MM.1S (cell line): ENCODE results near the gene GRK1.
A peak's percentile ranks its signal among the peaks of the same experiment; 100 is the strongest.

ENCODE experiments used
- DNase-seq: peaks from one replicate; pipeline ENCODE4 v3.0.0-alpha.2; 2015
- H2AFZ ChIP-seq: fragments of 300-600 bp; sonication (generic); 2 replicates; pipeline ENCODE4 v1.6.0; 2016; ENCODE audit warnings: antibody characterized with exemption, low read length
- H3F3A ChIP-seq: fragments of 300-600 bp; sonication (generic); 2 replicates; pipeline ENCODE4 v1.6.1; 2016; ENCODE audit warnings: mild to moderate bottlenecking, antibody characterized with exemption, low read length, moderate library complexity, mixed read lengths; ENCODE audit not compliant: insufficient read depth
- H3K27ac ChIP-seq: fragments of 300-600 bp; sonication (generic); 2 replicates; pipeline ENCODE4 v1.5.1; 2016; ENCODE audit warnings: mild to moderate bottlenecking, low read length
- H3K27me3 ChIP-seq: fragments of 300-600 bp; sonication (generic); replicated peaks from 2 replicates; pipeline ENCODE4 v1.6.0; 2016; ENCODE audit warnings: low read length; ENCODE audit not compliant: insufficient read depth
- H3K36me3 ChIP-seq: fragments of 300-600 bp; sonication (generic); replicated peaks from 2 replicates; pipeline ENCODE4 v1.6.1; 2016; ENCODE audit warnings: mild to moderate bottlenecking, low read length, mixed read lengths; ENCODE audit not compliant: insufficient read depth
- H3K4me1 ChIP-seq: fragments of 300-600 bp; sonication (generic); 2 replicates; pipeline ENCODE4 v1.6.1; 2016; ENCODE audit warnings: low read length, mixed read lengths
- H3K4me2 ChIP-seq: fragments of 300-600 bp; sonication (generic); 2 replicates; pipeline ENCODE4 v1.6.0; 2016; ENCODE audit warnings: low read depth, low read length
- H3K4me3 ChIP-seq: fragments of 300-600 bp; sonication (generic); 2 replicates; pipeline ENCODE4 v1.5.1; 2016; ENCODE audit warnings: low read length, mixed read lengths
- H3K79me2 ChIP-seq: fragments of 300-600 bp; sonication (generic); 2 replicates; pipeline ENCODE4 v1.6.1; 2016; ENCODE audit warnings: mixed run types, low read length, mixed read lengths
- H3K9ac ChIP-seq: fragments of 300-600 bp; sonication (generic); 2 replicates; pipeline ENCODE4 v1.6.1; 2016; ENCODE audit warnings: low read length, mixed read lengths
- H3K9me2 ChIP-seq: fragments of 300-600 bp; sonication (generic); replicated peaks from 2 replicates; pipeline ENCODE4 v1.6.1; 2016; ENCODE audit warnings: mild to moderate bottlenecking, low read length, mixed read lengths; ENCODE audit not compliant: insufficient read depth
- H3K9me3 ChIP-seq: fragments of 300-600 bp; sonication (generic); replicated peaks from 2 replicates; pipeline ENCODE4 v1.6.1; 2016; ENCODE audit warnings: mild to moderate bottlenecking, low read length, mixed read lengths; ENCODE audit not compliant: insufficient read depth
- H4K20me1 ChIP-seq: fragments of 300-600 bp; sonication (generic); 2 replicates; pipeline ENCODE4 v1.6.1; 2016; ENCODE audit warnings: mild to moderate bottlenecking, low read length, moderate library complexity, mixed read lengths; ENCODE audit not compliant: insufficient read depth
- EZH2 ChIP-seq: fragments of 300-600 bp; sonication (generic); optimal IDR thresholded peaks from 2 replicates; pipeline ENCODE3; 2017; ENCODE audit warnings: low read depth, mild to moderate bottlenecking, antibody characterized with exemption, low read length, mixed read lengths
- EZH2phosphoT487 ChIP-seq: fragments of 300-600 bp; sonication (generic); IDR thresholded peaks from 2 replicates; pipeline ENCODE4 v1.6.1; 2018; ENCODE audit warnings: antibody characterized with exemption, low read length
- TF ChIP-seq, protein P1 (sequence below): fragments of 300-600 bp; sonication (generic); IDR thresholded peaks from 2 replicates; pipeline ENCODE4 v1.5.1; 2016; ENCODE audit warnings: antibody characterized with exemption, low read length, mixed read lengths

The GRK1 gene

DNA sequence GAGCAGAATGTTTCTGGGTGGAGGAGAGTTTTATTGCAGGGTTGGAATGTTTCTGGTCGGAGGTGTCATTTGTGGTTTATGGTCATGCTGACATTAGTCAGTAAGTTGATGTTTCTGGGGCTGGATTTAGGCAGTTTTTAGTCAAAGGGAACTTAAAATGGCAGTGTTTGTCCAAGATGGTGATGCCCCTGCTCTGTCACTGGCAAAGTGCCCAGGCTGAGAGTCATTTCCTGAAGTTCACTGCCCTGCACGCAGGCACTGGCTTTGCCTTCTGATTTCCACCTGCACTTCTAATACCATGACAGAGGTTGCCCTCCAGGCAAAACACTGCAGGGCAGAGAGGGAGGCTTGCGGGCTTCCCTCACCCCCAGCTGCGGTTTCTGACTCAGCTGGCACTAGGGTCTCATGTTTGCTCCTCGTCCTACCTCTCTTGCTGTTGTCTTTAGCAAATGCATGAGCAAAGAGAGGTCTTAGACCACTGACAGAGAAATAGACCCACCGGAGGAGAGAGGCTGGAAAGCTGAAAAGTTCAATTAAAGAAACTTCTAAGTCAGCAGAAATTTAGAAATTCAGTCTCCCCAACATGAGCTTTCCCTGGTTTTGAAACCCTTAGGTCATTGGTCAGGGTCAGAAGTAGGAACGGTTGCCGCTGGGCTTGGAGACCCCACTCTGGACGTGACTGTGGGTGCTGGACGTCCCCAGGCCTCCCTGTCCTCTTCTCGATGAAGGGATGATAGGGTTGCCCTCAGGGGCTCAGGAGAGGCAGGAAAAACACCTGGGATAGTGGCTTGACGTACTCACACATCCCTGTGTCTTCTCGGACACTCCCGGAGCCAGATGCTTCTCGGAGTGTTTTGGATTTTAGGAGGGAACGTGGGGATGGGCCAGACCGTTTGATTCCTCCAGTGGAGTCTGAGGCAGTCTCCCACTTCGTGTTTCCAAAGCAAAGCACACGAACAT, 118.3 kb downstream of the GRK1 start:
- no peaks in the 10 kb centered on the region for H4K20me1 ChIP-seq
- TF ChIP-seq EZH2 (no peak), EZH2phosphoT487 (no peak)
- TF ChIP-seq, protein P1, sequence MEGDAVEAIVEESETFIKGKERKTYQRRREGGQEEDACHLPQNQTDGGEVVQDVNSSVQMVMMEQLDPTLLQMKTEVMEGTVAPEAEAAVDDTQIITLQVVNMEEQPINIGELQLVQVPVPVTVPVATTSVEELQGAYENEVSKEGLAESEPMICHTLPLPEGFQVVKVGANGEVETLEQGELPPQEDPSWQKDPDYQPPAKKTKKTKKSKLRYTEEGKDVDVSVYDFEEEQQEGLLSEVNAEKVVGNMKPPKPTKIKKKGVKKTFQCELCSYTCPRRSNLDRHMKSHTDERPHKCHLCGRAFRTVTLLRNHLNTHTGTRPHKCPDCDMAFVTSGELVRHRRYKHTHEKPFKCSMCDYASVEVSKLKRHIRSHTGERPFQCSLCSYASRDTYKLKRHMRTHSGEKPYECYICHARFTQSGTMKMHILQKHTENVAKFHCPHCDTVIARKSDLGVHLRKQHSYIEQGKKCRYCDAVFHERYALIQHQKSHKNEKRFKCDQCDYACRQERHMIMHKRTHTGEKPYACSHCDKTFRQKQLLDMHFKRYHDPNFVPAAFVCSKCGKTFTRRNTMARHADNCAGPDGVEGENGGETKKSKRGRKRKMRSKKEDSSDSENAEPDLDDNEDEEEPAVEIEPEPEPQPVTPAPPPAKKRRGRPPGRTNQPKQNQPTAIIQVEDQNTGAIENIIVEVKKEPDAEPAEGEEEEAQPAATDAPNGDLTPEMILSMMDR = no peak
- no peak overlapping the region for H3K4me3 ChIP-seq
- no peaks in the 10 kb centered on the region for H3K9me3 ChIP-seq
- H3K4me2 ChIP-seq = peak overlapping the region; percentile 19; the same call in 1 of the 2 replicates
- H3K27me3 ChIP-seq = no peaks in the 10 kb centered on the region
- peaks cover 6% of the 10 kb centered on the region; the same call in 1 of the 2 replicates for H3F3A ChIP-seq
- no peak overlapping the region for H3K9ac ChIP-seq
- no peaks in the 10 kb centered on the region for H3K9me2 ChIP-seq
- H3K79me2 ChIP-seq = no peaks in the 10 kb centered on the region
- peak; percentile 78 for DNase-seq
- H3K27ac ChIP-seq = peak overlapping the region; percentile 58; the same call in 1 of the 2 replicates
- H2AFZ ChIP-seq = no peak overlapping the region
- no peaks in the 10 kb centered on the region for H3K36me3 ChIP-seq
- peaks cover 25% of the 10 kb centered on the region for H3K4me1 ChIP-seq

DNA sequence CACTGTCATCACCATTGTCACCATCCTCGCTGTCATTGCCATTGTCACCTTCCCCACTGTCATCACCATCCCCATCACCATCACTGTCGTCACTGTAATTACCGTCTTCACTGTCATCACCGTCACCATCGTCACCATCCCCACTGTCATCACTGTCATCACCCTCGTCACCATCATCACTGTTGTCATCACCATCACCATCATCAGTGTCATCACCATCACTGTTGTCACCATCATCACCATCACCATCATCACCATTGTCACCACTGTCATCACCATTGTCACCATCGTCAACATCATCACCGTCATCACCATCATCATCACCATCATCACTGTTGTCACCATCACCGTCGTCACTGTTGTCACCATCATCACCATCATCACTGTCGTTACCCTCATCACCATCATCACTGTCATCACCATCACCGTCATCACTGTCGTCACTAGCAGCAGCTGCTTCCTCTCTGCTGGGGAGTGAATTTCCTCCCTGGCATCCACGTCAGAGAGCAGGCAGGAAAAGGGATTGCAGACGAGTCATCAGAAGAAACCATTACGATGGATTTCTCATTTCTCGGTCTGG, 119.3 kb downstream of the GRK1 start:
- no peaks in the 10 kb centered on the region for H3K27me3 ChIP-seq
- no peak for DNase-seq
- peaks cover 22% of the 10 kb centered on the region for H3K4me1 ChIP-seq
- H3K4me3 ChIP-seq = no peak overlapping the region
- H3K36me3 ChIP-seq = no peaks in the 10 kb centered on the region
- H3K9me3 ChIP-seq = no peaks in the 10 kb centered on the region
- H2AFZ ChIP-seq = no peak overlapping the region
- H3K9me2 ChIP-seq = no peaks in the 10 kb centered on the region
- no peak overlapping the region for H3K27ac ChIP-seq
- H3F3A ChIP-seq = peaks cover 6% of the 10 kb centered on the region; the same call in 1 of the 2 replicates
- no peak for TF ChIP-seq EZH2phosphoT487
- no peak for TF ChIP-seq EZH2
- TF ChIP-seq, protein P1 = no peak
- no peak overlapping the region for H3K9ac ChIP-seq
- H3K4me2 ChIP-seq = no peak overlapping the region
- H3K79me2 ChIP-seq = no peaks in the 10 kb centered on the region
- no peaks in the 10 kb centered on the region for H4K20me1 ChIP-seq
